ENCODE measurements around the gene BICRA.
"Not testable (repeated sequence)": the region's sequence is repeated elsewhere in the genome, so short reads cannot be mapped to it uniquely, and the experiment has no call there.

Gene BICRA

DNA sequence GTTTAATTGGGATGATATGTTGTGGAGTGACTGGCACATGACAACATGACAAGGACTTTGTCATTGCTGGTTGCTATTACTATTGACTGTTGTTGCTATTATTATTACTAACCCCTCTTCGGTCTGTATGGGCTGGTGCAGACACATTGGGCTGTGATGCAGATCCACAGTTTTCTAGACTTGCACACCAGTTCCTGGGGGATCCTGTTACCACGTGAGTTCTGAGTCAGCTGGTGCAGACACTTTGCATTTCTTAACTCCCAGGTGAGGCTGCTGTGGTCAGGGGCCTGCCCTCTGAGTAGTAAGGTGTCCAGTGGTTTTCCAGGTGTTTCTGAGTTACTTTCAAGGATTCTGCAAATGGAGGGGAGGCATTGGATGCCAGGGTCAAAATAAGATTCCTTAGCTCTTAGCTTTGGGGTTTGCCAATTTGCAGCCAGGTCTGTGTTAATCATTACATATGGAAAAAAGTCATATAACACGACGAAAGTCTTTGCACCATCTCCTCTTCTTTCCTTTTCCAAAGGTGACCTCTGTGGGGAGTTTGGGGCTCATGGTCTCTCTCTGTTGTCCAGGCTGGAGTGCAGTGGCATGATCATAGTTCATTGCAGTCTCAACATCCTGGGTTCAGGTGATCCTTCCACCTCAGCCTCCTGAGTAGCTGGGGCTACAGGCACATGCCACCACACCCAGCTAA, 19.3 kb downstream of the BICRA start:
- ATAC-seq (replicated peaks) (no peak), DNase-seq (no peak)
- peaks cover 6% of the 10 kb centered on the region for H3K36me3 Mint-ChIP-seq (ENCODE audit: insufficient read depth)
- no peaks in the 10 kb centered on the region for H3K9me3 Mint-ChIP-seq
- H3K4me1 Mint-ChIP-seq (ENCODE audit: low read depth in 2 of 2) = peaks cover 44 to 53% of the 10 kb centered on the region in 2 donors
- no peak overlapping the region for H3K4me3 Mint-ChIP-seq
- peak overlapping the region; percentile 15 to 21 for H3K27ac Mint-ChIP-seq
- H3K27me3 Mint-ChIP-seq = no peaks in the 10 kb centered on the region

DNA sequence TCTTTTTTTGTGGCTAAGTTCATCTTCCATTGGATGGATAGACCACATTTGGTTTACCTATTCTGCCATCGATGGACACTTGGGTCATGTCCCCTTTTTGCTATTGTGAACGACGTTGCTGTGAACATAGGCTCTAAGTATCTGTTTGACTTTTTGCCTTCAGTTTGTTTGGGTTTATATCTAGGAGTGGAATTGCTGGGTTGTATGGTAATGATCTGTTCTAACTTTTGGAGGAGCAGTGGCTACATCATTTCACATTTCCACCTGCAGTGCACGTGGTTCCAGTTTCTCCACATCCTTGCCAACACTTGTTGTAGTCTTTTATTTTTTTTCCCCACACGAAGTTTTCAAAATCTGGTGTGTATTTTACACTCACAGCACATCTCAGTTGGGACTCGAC, 21.7 kb downstream of the BICRA start:
- Mint-ChIP-seq H3K9me3 (no peaks in the 10 kb centered on the region), H3K27me3 (no peaks in the 10 kb centered on the region), H3K4me3 (no peak overlapping the region), H3K36me3 (ENCODE audit: insufficient read depth) (no peaks in the 10 kb centered on the region), H3K27ac (no peak overlapping the region), H3K4me1 (ENCODE audit: low read depth in 2 of 2) (peaks cover 38 to 52% of the 10 kb centered on the region in 2 donors)
- no peak for ATAC-seq (replicated peaks)
- no peak for DNase-seq

DNA sequence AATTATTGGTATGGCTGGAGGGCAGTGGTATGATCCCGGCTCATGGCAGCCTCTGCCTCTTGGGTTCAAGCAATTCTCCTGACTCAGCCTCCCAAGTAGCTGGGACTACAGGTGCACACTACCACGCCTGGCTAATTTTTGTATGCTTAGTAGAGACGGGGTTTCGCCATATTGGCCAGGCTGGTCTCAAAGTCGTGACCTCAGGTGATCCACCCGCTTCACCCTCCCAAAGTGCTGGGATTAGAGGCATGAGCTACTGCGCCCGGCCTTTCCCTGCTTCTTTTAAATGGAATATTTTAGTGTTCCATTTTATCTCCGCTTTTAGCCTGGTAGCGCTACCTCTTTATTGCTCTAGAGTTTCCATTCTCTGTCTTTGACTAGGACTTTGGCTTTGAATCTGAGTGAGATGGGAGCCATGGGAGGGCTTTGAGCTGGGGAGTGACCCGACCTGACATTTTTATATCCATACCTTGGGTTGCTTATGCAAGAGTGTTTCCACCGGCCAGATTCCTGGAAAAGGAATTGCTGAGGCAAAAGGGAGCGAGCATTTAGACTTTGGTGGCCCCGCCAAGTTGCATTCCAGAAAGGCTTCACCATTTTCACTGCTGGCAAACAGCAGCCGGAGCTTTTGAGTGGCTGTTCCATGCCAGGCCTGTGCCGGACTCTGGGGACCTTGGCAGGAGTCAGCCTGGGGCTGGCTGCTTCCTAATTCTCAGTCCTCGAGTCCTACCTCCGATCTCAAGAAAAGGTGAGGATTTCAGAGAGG, 22.9 kb downstream of the BICRA start:
- ATAC-seq (replicated peaks) (no peak), DNase-seq (no peak)
- no peaks in the 10 kb centered on the region for H3K27me3 Mint-ChIP-seq
- H3K27ac Mint-ChIP-seq = peak overlapping the region in 1 of 2 donors; percentile 60
- H3K4me3 Mint-ChIP-seq = no peak overlapping the region
- no peaks in the 10 kb centered on the region for H3K36me3 Mint-ChIP-seq (ENCODE audit: insufficient read depth)
- no peaks in the 10 kb centered on the region for H3K9me3 Mint-ChIP-seq
- H3K4me1 Mint-ChIP-seq (ENCODE audit: low read depth in 2 of 2) = peaks cover 39 to 60% of the 10 kb centered on the region in 2 donors

DNA sequence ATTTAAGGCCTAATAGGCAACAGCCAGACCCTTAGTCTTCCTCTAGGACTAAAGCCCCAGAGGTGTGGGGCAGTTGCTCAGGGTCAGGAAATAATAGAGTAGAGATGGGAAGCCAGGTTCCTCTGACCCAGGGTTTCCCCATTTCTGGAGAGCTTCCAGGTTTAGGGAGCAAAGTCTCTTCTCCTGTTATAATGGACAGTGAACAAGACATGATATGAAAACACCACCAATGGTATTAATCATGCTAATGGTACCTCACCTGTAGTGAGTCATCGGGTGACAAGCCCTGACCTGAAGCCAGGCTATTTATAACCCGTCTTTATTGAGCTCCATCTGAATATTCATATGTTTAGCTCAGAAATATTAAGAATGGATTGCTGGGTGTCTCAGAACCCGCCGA, 24.6 kb downstream of the BICRA start:
- no peak for ATAC-seq (replicated peaks)

DNA sequence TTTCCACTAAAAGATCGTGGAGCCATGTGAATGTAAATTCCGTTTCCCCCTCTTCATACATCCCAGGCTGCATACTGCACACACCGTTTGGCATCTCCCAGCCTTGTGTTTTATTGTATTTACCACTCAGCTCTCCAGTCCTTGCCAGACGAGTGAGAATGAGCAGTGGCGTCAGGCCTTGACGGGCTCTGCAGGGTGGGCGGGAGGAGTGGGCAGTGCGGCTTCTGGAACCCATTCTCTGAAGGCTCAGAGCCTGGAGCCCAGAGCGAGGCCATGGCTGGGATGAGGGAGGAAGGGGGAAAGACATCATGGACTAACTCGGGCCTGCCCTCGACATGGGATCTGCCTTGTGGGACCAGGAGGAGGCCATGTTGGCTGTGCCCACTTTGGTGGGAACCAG, 25.1 kb downstream of the BICRA start:
- Mint-ChIP-seq H3K9me3 (no peaks in the 10 kb centered on the region), H3K4me1 (ENCODE audit: low read depth in 2 of 2) (peaks cover 39 to 57% of the 10 kb centered on the region in 2 donors), H3K27ac (peak overlapping the region in 1 of 2 donors; percentile 38), H3K4me3 (no peak overlapping the region), H3K27me3 (no peaks in the 10 kb centered on the region), H3K36me3 (ENCODE audit: insufficient read depth) (peaks cover 6% of the 10 kb centered on the region)
- DNase-seq (no peak), ATAC-seq (replicated peaks) (no peak)

More for the DNA sequence above, 24.6 kb downstream of the BICRA start:
- no peaks in the 10 kb centered on the region for H3K9me3 Mint-ChIP-seq
- H3K27ac Mint-ChIP-seq = peak overlapping the region; percentile 38
- peaks cover 39 to 59% of the 10 kb centered on the region in 2 donors for H3K4me1 Mint-ChIP-seq (ENCODE audit: low read depth in 2 of 2)
- H3K27me3 Mint-ChIP-seq = no peaks in the 10 kb centered on the region
- no peak for DNase-seq
- no peak overlapping the region for H3K4me3 Mint-ChIP-seq
- peaks cover 6% of the 10 kb centered on the region for H3K36me3 Mint-ChIP-seq (ENCODE audit: insufficient read depth)

DNA sequence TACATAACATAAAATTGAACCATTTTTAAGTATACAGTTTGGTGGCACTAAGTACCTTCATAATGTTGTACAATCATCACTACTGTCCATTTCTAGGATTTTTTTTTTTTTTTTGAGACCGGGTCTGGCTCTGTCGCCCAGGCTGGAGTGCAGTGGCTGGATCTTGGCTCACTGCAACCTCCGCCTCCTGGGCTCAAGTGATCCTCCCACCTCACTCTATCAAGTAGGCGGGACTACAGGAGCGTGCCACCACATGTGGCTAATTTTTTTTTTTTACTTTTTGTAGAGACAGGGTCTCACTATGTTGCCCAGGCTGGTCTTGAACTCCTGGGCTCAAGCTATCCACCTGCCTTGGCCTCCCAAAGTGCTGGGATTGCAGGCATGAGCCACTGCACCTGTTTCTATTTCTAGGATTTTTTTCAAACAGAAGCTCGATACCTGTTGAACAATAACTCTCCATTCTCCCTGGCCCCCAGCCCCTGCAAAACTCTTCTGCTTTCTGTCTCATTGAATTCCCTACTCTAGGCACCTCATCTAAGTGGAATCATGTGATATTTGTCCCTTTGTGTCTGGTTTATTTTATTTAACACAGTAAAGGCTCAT, 26.3 kb downstream of the BICRA start:
- not testable (repeated sequence) for H3K9me3 Mint-ChIP-seq; H3K27me3 Mint-ChIP-seq; DNase-seq; ATAC-seq (replicated peaks); H3K4me3 Mint-ChIP-seq
- H3K27ac Mint-ChIP-seq = peak overlapping the region in 1 of 2 donors; percentile 69
- H3K4me1 Mint-ChIP-seq (ENCODE audit: low read depth in 2 of 2) = peaks cover 35 to 46% of the 10 kb centered on the region in 2 donors
- peaks cover 19% of the 10 kb centered on the region for H3K36me3 Mint-ChIP-seq (ENCODE audit: insufficient read depth)

DNA sequence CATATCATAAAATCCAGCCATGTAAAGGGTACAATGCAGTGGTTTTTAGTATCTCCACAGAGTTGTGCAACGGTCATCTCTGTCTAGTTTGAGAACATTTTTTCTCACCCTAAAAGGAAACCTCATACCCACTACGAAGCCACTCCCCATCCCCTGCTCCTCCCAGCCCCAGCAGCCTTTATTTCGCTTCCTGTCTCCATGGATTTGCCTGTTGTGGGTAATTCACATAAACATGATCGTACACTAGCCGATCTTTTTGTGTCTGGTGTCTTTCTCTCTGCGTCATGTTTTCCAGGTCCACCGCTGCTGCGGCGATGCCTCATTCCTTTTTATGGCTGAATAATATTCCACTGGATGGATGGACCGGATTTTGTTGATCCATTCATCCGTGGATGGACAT, 28.6 kb downstream of the BICRA start:
- no peaks in the 10 kb centered on the region for H3K9me3 Mint-ChIP-seq
- H3K4me3 Mint-ChIP-seq = no peak overlapping the region
- peak overlapping the region; percentile 80 to 88 for H3K27ac Mint-ChIP-seq
- peaks cover 26 to 40% of the 10 kb centered on the region in 2 donors for H3K4me1 Mint-ChIP-seq (ENCODE audit: low read depth in 2 of 2)
- ATAC-seq (replicated peaks) (no peak), DNase-seq (no peak)
- no peaks in the 10 kb centered on the region for H3K27me3 Mint-ChIP-seq
- H3K36me3 Mint-ChIP-seq (ENCODE audit: insufficient read depth) = peaks cover 22% of the 10 kb centered on the region

DNA sequence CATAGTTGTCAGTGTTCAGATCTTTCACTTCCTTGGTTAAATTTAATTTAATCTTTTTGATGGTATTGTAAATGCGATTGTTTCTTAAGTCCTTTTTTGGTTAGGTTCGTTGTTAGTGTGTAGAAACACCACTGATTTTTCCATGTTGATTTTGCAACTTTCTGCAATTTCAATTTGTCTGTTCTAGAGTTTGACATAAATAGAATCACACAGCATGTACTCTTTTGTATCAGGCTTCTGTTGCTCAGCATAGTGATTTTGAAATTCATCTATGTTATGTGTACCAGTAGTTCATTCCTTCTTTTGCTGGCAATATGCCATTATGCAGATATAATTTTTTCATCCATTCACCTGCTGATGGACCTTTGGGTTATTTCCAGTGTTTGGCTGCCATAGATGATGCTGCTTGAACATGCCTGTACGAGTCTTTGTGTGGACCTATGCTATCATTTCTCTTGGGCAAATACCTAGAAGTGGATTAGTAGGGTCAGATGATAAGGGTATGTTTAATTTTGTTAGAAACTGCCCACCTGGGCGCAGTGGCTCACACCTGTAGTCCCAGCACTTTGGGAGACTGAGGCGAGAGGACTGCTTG, 33.1 kb downstream of the BICRA start:
- peaks cover 34% of the 10 kb centered on the region for H3K36me3 Mint-ChIP-seq (ENCODE audit: insufficient read depth)
- H3K9me3 Mint-ChIP-seq = no peaks in the 10 kb centered on the region
- DNase-seq = no peak
- no peaks in the 10 kb centered on the region for H3K27me3 Mint-ChIP-seq
- no peak for ATAC-seq (replicated peaks)
- no peak overlapping the region for H3K27ac Mint-ChIP-seq
- H3K4me3 Mint-ChIP-seq = no peak overlapping the region
- H3K4me1 Mint-ChIP-seq (ENCODE audit: low read depth in 2 of 2) = peaks cover 26 to 52% of the 10 kb centered on the region in 2 donors

DNA sequence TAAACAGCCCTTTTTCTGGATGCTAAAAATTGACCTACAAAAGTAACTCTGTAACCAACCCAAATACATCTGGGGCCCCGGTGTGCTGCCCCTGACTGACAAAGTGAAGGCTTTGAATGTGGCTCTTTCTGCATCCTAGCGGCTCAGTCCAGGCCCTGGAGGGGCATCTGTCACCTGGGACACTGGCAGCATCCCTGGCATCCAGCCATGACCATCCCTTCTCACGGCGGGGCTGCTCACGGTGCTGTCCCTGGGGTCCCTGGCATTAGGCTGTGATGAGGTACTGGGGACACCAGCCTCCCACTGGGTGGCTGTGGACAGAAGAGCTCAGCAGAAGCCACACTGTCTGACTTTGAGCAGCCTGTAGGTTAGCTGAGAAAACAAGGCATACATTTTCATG, 34.3 kb downstream of the BICRA start:
- ATAC-seq (replicated peaks) (no peak), DNase-seq (no peak)
- Mint-ChIP-seq H3K4me3 (no peak overlapping the region), H3K36me3 (ENCODE audit: insufficient read depth) (peaks cover 29% of the 10 kb centered on the region), H3K27ac (no peak overlapping the region), H3K4me1 (ENCODE audit: low read depth in 2 of 2) (peaks cover 26 to 53% of the 10 kb centered on the region in 2 donors), H3K27me3 (no peaks in the 10 kb centered on the region), H3K9me3 (no peaks in the 10 kb centered on the region)

DNA sequence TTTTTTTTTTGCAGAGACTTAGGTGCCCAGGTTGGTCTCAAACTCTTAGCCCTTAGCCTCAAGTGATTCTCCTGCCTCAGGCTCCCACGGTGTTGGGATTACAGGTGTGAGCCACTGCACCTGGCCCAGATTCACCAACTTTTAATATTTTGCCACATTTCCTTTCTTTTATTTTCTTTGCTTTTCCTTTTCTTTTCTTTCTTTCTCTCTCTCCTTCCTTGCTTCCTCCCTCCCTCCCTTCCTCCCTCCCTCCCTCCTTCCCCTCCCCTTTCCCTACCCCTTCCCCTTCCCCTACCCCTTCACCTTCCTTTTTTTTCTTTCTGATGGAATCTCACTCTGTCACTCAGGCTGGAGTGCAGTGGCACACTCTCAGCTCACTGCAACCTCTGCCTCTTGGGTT, 35.3 kb downstream of the BICRA start:
- Mint-ChIP-seq H3K4me3 (no peak overlapping the region), H3K27me3 (no peaks in the 10 kb centered on the region), H3K36me3 (ENCODE audit: insufficient read depth) (peaks cover 27% of the 10 kb centered on the region), H3K4me1 (ENCODE audit: low read depth in 2 of 2) (peaks cover 24 to 50% of the 10 kb centered on the region in 2 donors), H3K9me3 (no peaks in the 10 kb centered on the region), H3K27ac (peak overlapping the region; percentile 63 to 76)
- DNase-seq = no peak
- ATAC-seq (replicated peaks) = no peak

DNA sequence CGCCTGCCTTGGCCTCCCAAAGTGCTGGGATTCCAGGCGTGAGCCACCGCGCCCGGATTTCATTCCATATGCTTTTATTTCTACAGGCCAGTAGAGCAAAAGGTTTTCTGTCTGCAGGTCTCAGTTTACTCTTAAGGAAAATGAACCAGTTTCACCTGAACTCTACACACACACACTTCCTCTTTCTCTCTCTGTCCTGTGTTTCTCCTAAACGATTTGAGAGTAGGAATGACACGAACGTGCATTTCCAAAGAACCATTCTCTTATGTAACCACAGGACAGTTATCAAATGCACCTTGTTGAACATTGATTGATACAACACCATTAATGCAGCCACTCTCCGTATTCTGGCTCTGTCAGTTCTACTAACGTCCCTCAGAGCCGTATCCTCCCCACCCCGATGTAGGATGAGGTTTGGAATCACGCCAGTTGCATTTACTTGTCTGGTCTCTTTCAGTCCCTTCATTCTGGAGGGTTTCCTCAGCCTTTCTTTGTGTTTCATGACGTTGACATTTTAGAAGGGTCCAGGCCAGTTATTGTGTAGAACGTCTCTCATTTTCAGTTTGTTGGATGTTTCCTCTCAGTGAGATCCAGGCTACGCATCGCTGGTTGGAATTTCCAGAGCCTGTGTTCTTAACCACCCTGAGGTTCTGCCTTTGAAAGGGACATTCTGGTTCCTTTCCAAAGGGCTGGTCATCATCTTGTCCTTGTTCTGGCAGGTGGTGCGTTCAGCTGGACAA, 36.0 kb downstream of the BICRA start:
- no peak for ATAC-seq (replicated peaks)
- Mint-ChIP-seq H3K27ac (peak overlapping the region; percentile 63 to 76), H3K4me1 (ENCODE audit: low read depth in 2 of 2) (peaks cover 25 to 54% of the 10 kb centered on the region in 2 donors)

DNA sequence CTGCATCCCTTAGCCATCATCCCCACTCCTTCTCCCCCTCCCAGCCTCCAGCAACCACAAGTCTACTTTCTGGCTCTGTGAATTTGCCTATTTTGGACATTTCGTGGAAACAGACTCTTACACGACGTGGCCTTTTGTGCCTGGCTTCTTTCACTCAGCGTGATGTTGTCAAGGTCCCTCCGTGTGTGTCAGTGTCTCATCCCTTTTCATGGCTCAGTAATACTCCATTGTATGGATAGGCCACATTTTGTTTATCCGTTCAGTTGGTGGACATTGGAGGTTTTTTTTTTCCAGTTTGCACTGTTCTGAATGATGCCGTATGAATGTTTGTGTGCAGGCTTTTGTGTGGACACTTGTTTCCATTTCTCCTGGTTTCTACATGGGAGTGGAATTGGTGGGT, 38.0 kb downstream of the BICRA start:
- Mint-ChIP-seq H3K27ac (no peak overlapping the region), H3K4me3 (no peak overlapping the region), H3K36me3 (ENCODE audit: insufficient read depth) (peaks cover 13% of the 10 kb centered on the region), H3K9me3 (no peaks in the 10 kb centered on the region), H3K4me1 (ENCODE audit: low read depth in 2 of 2) (peaks cover 34 to 63% of the 10 kb centered on the region in 2 donors), H3K27me3 (no peaks in the 10 kb centered on the region)
- no peak for DNase-seq
- no peak for ATAC-seq (replicated peaks)

More for the DNA sequence above, 36.0 kb downstream of the BICRA start:
- Mint-ChIP-seq H3K4me3 (no peak overlapping the region), H3K9me3 (no peaks in the 10 kb centered on the region), H3K27me3 (no peaks in the 10 kb centered on the region), H3K36me3 (ENCODE audit: insufficient read depth) (peaks cover 19% of the 10 kb centered on the region)
- no peak for DNase-seq

DNA sequence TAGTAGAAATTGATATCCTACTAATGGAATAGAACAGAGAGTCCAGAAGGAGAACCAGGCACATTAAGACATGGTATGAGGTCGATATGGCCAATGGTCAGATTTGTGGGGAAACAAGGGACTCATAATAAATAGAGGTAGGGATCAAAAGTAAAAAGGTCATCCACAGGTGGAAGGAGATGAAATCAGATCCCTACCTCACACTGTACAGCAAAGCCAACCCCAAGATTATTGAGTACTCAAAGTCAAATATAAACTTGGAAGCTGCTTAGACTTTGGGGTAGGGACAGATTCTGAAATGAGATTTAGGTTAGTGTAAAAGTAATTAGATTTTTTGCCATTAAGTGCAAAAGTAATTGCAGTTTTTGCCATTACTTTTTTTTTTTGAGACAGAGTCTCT, 40.7 kb downstream of the BICRA start:
- ATAC-seq (replicated peaks) = no peak
- Mint-ChIP-seq H3K27ac (peak overlapping the region in 1 of 2 donors; percentile 35), H3K36me3 (ENCODE audit: insufficient read depth) (peaks cover 19% of the 10 kb centered on the region), H3K4me1 (ENCODE audit: low read depth in 2 of 2) (peaks cover 45 to 57% of the 10 kb centered on the region in 2 donors), H3K9me3 (no peaks in the 10 kb centered on the region), H3K27me3 (no peaks in the 10 kb centered on the region), H3K4me3 (no peak overlapping the region)
- no peak for DNase-seq
